Heart right ventricle (tissue), 16 donors: ENCODE data around the gene ADGRD1. TPM values are rescaled to one million over a fixed set of nuclear protein-coding genes. Genes with fewer than 3 reads are reported as not detected.

ENCODE experiments used
- ATAC-seq, 8 donors: fragments of 200-7000 bp; cut with Tn5 transposase; one replicate each; pipeline ENCODE4 v1.9.1; 2020; ENCODE audit warnings: mild to moderate bottlenecking in 8 of 8, moderate library complexity in 8 of 8, moderate number of reproducible peaks in 1 of 8
- DNase-seq, 2 donors: peaks; one replicate each; pipeline ENCODE4 v3.0.0-alpha.2; 2020
- H3K27ac ChIP-seq, 10 donors: fragments of 200-600 bp; sonication (generic) in 2 of 10; one replicate each; pipeline versions ENCODE4 v1.5.0 to v1.8.0; 2020 to 2022; ENCODE audit warnings: mild to moderate bottlenecking in 3 of 10
- H3K27me3 ChIP-seq, 7 donors: fragments of 200-600 bp; one replicate each; pipeline ENCODE4 v1.8.0; 2021 to 2022; ENCODE audit warnings: mild to moderate bottlenecking in 2 of 7
- H3K36me3 ChIP-seq, 9 donors: fragments of 200-600 bp; sonication (generic) in 1 of 9; one replicate each; pipeline versions ENCODE4 v1.5.0 to v1.8.0; 2020 to 2022; ENCODE audit warnings: mild to moderate bottlenecking in 2 of 9
- H3K4me1 ChIP-seq, 9 donors: fragments of 200-600 bp; sonication (generic) in 1 of 9; one replicate each; pipeline versions ENCODE4 v1.5.0 to v1.8.0; 2020 to 2022; ENCODE audit warnings: mild to moderate bottlenecking in 4 of 9
- H3K4me3 ChIP-seq, 10 donors: fragments of 200-600 bp; sonication (generic) in 2 of 10; one replicate each; pipeline versions ENCODE4 v1.5.0 to v1.8.0; 2020 to 2022; ENCODE audit warnings: mild to moderate bottlenecking in 7 of 10, moderate library complexity in 2 of 10
- H3K9me3 ChIP-seq, 11 donors: fragments of 200-600 bp in 10 of 11; sonication (generic) in 2 of 11; one replicate each; pipeline versions ENCODE4 v1.5.0 to v1.8.0; 2013 to 2022; ENCODE audit warnings: mild to moderate bottlenecking in 2 of 11, control low read depth in 1 of 11, moderate library complexity in 1 of 11
- CTCF ChIP-seq, 9 donors: fragments of 200-600 bp; sonication (generic) in 2 of 9; IDR thresholded peaks; one replicate each; pipeline versions ENCODE4 v1.5.0 to v1.8.0; 2021 to 2022; ENCODE audit warnings: antibody characterized with exemption in 9 of 9, mild to moderate bottlenecking in 5 of 9, moderate library complexity in 1 of 9
- WGBS, 2 donors: extraction: QIAGEN DNeasy Blood & Tissue Kit; methylation state at CpG; one replicate each; pipeline ENCODE4 v1.1.7; 2013; ENCODE audit warnings: inconsistent platforms in 1 of 2; 5-methylcytosine and 5-hydroxymethylcytosine counted together
- intact Hi-C, 10 donors: fragments of 100-400 bp; cut with DNase I; formaldehyde crosslinking; loops; one replicate each; pipeline versions ENCODE4 v1.11.1 to v1.14.2; 2022
- polyA plus RNA-seq, 2 donors: library from polyadenylated mRNA; stranded (reverse); fragments of 200-250 nt; gene quantifications; one replicate each; pipeline ENCODE4 v1.2.3, GENCODE V29; 2013
- total RNA-seq, 10 donors: library from RNA; stranded (reverse); fragmentation: NEBNext Ultra II Directional in 3 of 10; extraction: Animal tissue kit (Norgen Biotek cat#: 25700) in 3 of 10; gene quantifications; one replicate each; pipeline versions ENCODE4 v1.2.1 to v1.2.4, GENCODE V29; 2021 to 2023
- donor health status: Arrhythmogenic right ventricular cardiomyopathy.
- donor health status: ischemic (EF 13 %, LVEDD 7.1; RV severe dilation, severe dysfunction).
- donor health status: healthy with polysubstance abuse.
- donor health status: DM: no; HTN: yes; CAD: no.
- donor health status: DM: no; HTN: no; CAD: no.
- donor health status: ischemic (EF 25% LVEDD 6.9; RV normal size, moderate dysfunction).
- donor health status: ischemic (EF 25% LVEDD 5.7; RV mildly dilated, moderate dysfunction).
- donor health status: healthy.
- donor health status: DM: yes; HTN: yes; CAD: no.
- donor health status: Ischemic cardiomyopathy.
- donor health status: ischemic (EF 35%, LVEDD 5.7; RV mildly dilated, moderate dysfunction).
- donor health status: nonischemic (EF 11% LVEDD 7.7; RV severe dilation, severe dysfunction).
- donor health status: DM: yes; HTN: yes; CAD: no.
- donor health status: PGD.
- donor health status: ischemic (EF 29% LVEDD 5.4; RV normal size, mild dysfunction).
- donor health status: nonischemic (EF 23%, LVEDD 6.1; RV moderate dilation, normal function).

ADGRD1 gene
- total and polyA plus RNA-seq, 12 donors, result 16.8 to 157 (median 69.7) TPM

- DNase-seq (no peak), ATAC-seq (no peak)
- WGBS, 2 donors, result 78 to 80% methylated on average over 4 of the region's 4 CpGs
Observed at GRCh38 chr12:131190965-131191364, 237.3 kb downstream of the ADGRD1 start.

More at GRCh38 chr12:131190965-131191364, 237.3 kb downstream of the ADGRD1 start:
- H3K4me1 ChIP-seq, result no peaks in the 10 kb centered on the region
- intact Hi-C loops, result no loop called here
- no peak overlapping the region for H3K4me3 ChIP-seq
- peaks cover 0 to 8% (median 3%) of the 10 kb centered on the region in 7 donors for H3K27me3 ChIP-seq
- H3K9me3 ChIP-seq, result no peaks in the 10 kb centered on the region
- no peak overlapping the region for H3K27ac ChIP-seq
- H3K36me3 ChIP-seq, result no peaks in the 10 kb centered on the region
- TF ChIP-seq CTCF (IDR thresholded peaks at IDR 0.05), result no peak

Other genes starting within 250 kb of the ADGRD1 start
- under 1 TPM in 2 of 10 donors, not detected in 8; 0.05 to 0.17 TPM for gene RIMBP2, start 237.6 kb upstream of the ADGRD1 start, total RNA-seq
- gene RIMBP2, start 237.6 kb upstream of the ADGRD1 start, polyA plus RNA-seq, result under 1 TPM in 1 of 2 donors, not detected in 1; 0.01 TPM
- 10 to 100 TPM in 7 of 10 donors, 1 to 10 TPM in 3; 6.0 to 17.0 (median 11.9) TPM for gene STX2, start 114.7 kb upstream of the ADGRD1 start, total RNA-seq
- 10 to 100 TPM; 10.2 to 11.4 TPM for gene STX2, start 114.7 kb upstream of the ADGRD1 start, polyA plus RNA-seq
- gene RAN, start 81.8 kb upstream of the ADGRD1 start, total RNA-seq, result 100 to 1,000 TPM; 224 to 404 (median 291) TPM
- 100 to 1,000 TPM in 1 of 2 donors, 10 to 100 TPM in 1; 43.6 to 586 TPM for gene RAN, start 81.8 kb upstream of the ADGRD1 start, polyA plus RNA-seq